PC-3 (cell line): Measurements from ENCODE around the gene PRKACA. TPM values are rescaled to one million over a fixed set of nuclear protein-coding genes. Genes with fewer than 3 reads are reported as not detected.

ENCODE experiments used
- ATAC-seq: fragments of 200-7000 bp; cut with Tn5 transposase; 2 replicates; pipeline ENCODE4 v1.9.1; 2020; ENCODE audit warnings: mild to moderate bottlenecking, moderate library complexity
- BruUV-seq: library from RNA; stranded (reverse); fragments of 400-500 nt; replicated peaks from 2 replicates; lab custom pipeline; 2021; lab: Mats Ljungman, UMichigan
- CTCF ChIA-PET: fragments of 300-600 bp; sonication (Branson Sonifier 250); formaldehyde crosslinking; loops from one replicate; lab custom pipeline; 2022; ENCODE audit warnings: antibody characterized with exemption; lab: Charles Lee
- POLR2A ChIA-PET: fragments of 300-600 bp; sonication (Branson Sonifier 250); formaldehyde crosslinking; loops from one replicate; lab custom pipeline; 2022; ENCODE audit warnings: antibody characterized with exemption; ENCODE audit not compliant: unreplicated experiment; lab: Charles Lee
- DNase-seq: peaks from one replicate; pipeline ENCODE4 v3.0.0-alpha.2; 2015
- H2AFZ ChIP-seq: fragments of 300-600 bp; sonication (generic); 2 replicates; pipeline ENCODE4 v1.6.0; 2016; ENCODE audit warnings: antibody characterized with exemption, low read length
- H3F3A ChIP-seq: fragments of 300-600 bp; sonication (generic); one replicate; pipeline ENCODE4 v1.6.0; 2017; ENCODE audit warnings: antibody characterized with exemption, low read length, control low read depth, mild to moderate bottlenecking; ENCODE audit not compliant: unreplicated experiment
- H3K27ac ChIP-seq: fragments of 300-600 bp; sonication (generic); 2 replicates; pipeline ENCODE4 v1.5.1; 2016; ENCODE audit warnings: mild to moderate bottlenecking, low read length
- H3K27me3 ChIP-seq: fragments of 300-600 bp; sonication (generic); 2 replicates; pipeline ENCODE4 v1.6.1; 2016; ENCODE audit warnings: low read length, mixed read lengths
- H3K36me3 ChIP-seq: fragments of 300-600 bp; sonication (generic); 2 replicates; pipeline ENCODE4 v1.6.1; 2016; ENCODE audit warnings: low read depth, mixed run types, low read length, mixed read lengths
- H3K4me1 ChIP-seq: fragments of 300-600 bp; sonication (generic); 2 replicates; pipeline ENCODE4 v1.5.1; 2016; ENCODE audit warnings: low read length; ENCODE audit not compliant: insufficient read depth
- H3K4me2 ChIP-seq: fragments of 300-600 bp; sonication (generic); 2 replicates; pipeline ENCODE4 v1.6.0; 2016; ENCODE audit warnings: low read length
- H3K4me3 ChIP-seq: fragments of 300-600 bp; sonication (generic); 2 replicates; pipeline ENCODE4 v1.5.1; 2016; ENCODE audit warnings: mild to moderate bottlenecking, low read length, mixed read lengths
- H3K79me2 ChIP-seq: fragments of 300-600 bp; sonication (generic); 2 replicates; pipeline ENCODE4 v1.6.1; 2017; ENCODE audit warnings: low read length, mixed read lengths
- H3K9ac ChIP-seq: fragments of 300-600 bp; sonication (generic); 2 replicates; pipeline ENCODE4 v1.6.0; 2016; ENCODE audit warnings: mild to moderate bottlenecking, low read length
- H3K9me2 ChIP-seq: fragments of 300-600 bp; sonication (generic); replicated peaks from 2 replicates; pipeline ENCODE4 v1.6.1; 2016; ENCODE audit warnings: mixed run types, low read length, mixed read lengths
- H3K9me3 ChIP-seq: fragments of 300-600 bp; sonication (generic); 2 replicates; pipeline ENCODE4 v1.6.1; 2016; ENCODE audit warnings: low read length, mixed read lengths
- H4K20me1 ChIP-seq: fragments of 300-600 bp; sonication (generic); 2 replicates; pipeline ENCODE4 v1.6.1; 2016; ENCODE audit warnings: low read length, mixed read lengths
- CTCF ChIP-seq: fragments of 300-600 bp; sonication (generic); conservative IDR thresholded peaks from 2 replicates; pipeline ENCODE4 v1.5.1; 2017; ENCODE audit warnings: antibody characterized with exemption, low read depth, mild to moderate bottlenecking, low read length
- EZH2 ChIP-seq: fragments of 300-600 bp; sonication (generic); IDR thresholded peaks from one replicate; pipeline ENCODE4 v1.6.1; 2017; ENCODE audit warnings: antibody characterized with exemption, mild to moderate bottlenecking, low read length; ENCODE audit not compliant: unreplicated experiment
- EZH2phosphoT487 ChIP-seq: fragments of 300-600 bp; sonication (generic); IDR thresholded peaks from 2 replicates; pipeline ENCODE4 v1.6.1; 2018; ENCODE audit warnings: mild to moderate bottlenecking, antibody characterized with exemption, low read length, borderline replicate concordance
- intact Hi-C: fragments of 100-400 bp; cut with micrococcal nuclease; formaldehyde crosslinking; loops from 2 replicates; pipeline ENCODE4 v1.9.0; 2023
- total RNA-seq: library from RNA; depleted of rRNA; stranded (reverse); fragments of >200 nt; gene quantifications from 2 replicates; pipeline ENCODE4 v1.2.3, GENCODE V29; 2014

The PRKACA gene
- total RNA-seq, 1 experiment from 2014 or later = 50.2 TPM

GRCh38 chr19:14062558-14062855 lies 55.1 kb downstream of the PRKACA start:
- Histone ChIP-seq H3K4me3 (no peak overlapping the region), H3K27ac (no peak overlapping the region), H3K36me3 (no peaks in the 10 kb centered on the region), H4K20me1 (no peaks in the 10 kb centered on the region), H3K27me3 (no peaks in the 10 kb centered on the region), H3K4me1 (peaks cover 21% of the 10 kb centered on the region), H3K9me2 (no peaks in the 10 kb centered on the region), H3K9me3 (no peaks in the 10 kb centered on the region), H3K79me2 (no peaks in the 10 kb centered on the region), H2AFZ (no peak overlapping the region), H3K9ac (no peak overlapping the region), H3F3A (no peaks in the 10 kb centered on the region), H3K4me2 (0 out of 2 replicates have a peak overlapping the region, but pooled peaks have one; percentile 60)
- no TSS peak for BruUV-seq
- intact Hi-C loops = no loop called here
- ATAC-seq (no peak), DNase-seq (no peak)
- CTCF ChIA-PET = no interaction called here
- TF ChIP-seq EZH2 (no peak), CTCF (no peak), EZH2phosphoT487 (no peak)
- POLR2A ChIA-PET = no interaction called here

- DNase-seq (peak; percentile 52), ATAC-seq (peak; percentile 34)
- Histone ChIP-seq H3K9ac (no peak within 1 kb of the TSS), H3K9me2 (no peaks in the 10 kb centered on the region), H4K20me1 (no peaks in the 10 kb centered on the region), H3K9me3 (no peaks in the 10 kb centered on the region), H3K27ac (no peak within 1 kb of the TSS), H2AFZ (no peak within 1 kb of the TSS; the same call in 1 of the 2 replicates), H3K79me2 (no peaks in the 10 kb centered on the region), H3K4me2 (peak within 1 kb of the TSS; percentile 60), H3K27me3 (no peaks in the 10 kb centered on the region), H3K4me1 (peaks cover 21% of the 10 kb centered on the region), H3F3A (no peaks in the 10 kb centered on the region), H3K36me3 (no peaks in the 10 kb centered on the region), H3K4me3 (no peak within 1 kb of the TSS)
- BruUV-seq = no TSS peak
- TF ChIP-seq CTCF (no peak), EZH2 (no peak), EZH2phosphoT487 (no peak)
- ChIA-PET CTCF (interaction anchor here (0.6 kb wide), 1 partner anchor 147 kb away, joined by 7 read pairs; no protein-coding TSS in a partner anchor), POLR2A (no interaction called here)
- intact Hi-C loops = no loop called here
These were observed 55.6 kb downstream of the PRKACA start, which contains the start of gene PALM3 for GRCh38 chr19:14061751-14062557. PALM3 (minus strand) TSS chr19:14062076; CDS start chr19:14061980, 96 bp downstream.
